ENCODE results near the gene GPR146. TPM values are rescaled to one million over a fixed set of nuclear protein-coding genes. Genes with fewer than 3 reads are reported as not detected.

GPR146 gene
- total RNA-seq, 4 donors from 2014 or later = 29.6 to 89.8 (median 56.9) TPM

- ATAC-seq (ENCODE audit: low FRiP score) (peak; percentile 4), DNase-seq (ENCODE audit: low spot score) (no peak)
- no peak for TF ChIP-seq CTCF (IDR thresholded peaks at IDR 0.05)
Observed at GRCh38 chr7:1043552-1044188, 676 bp upstream of the GPR146 start.

GRCh38 chr7:1045069-1046063 lies 1.0 kb downstream of the GPR146 start:
- no peak for TF ChIP-seq CTCF (IDR thresholded peaks at IDR 0.05)
- DNase-seq (ENCODE audit: low spot score) (no peak), ATAC-seq (ENCODE audit: low FRiP score) (no peak)

GRCh38 chr7:1046722-1047679 lies 2.7 kb downstream of the GPR146 start:
- ATAC-seq (ENCODE audit: low FRiP score) (no peak), DNase-seq (ENCODE audit: low spot score) (no peak)
- TF ChIP-seq CTCF (IDR thresholded peaks at IDR 0.05) = no peak

GRCh38 chr7:1049006-1049741 lies 4.8 kb downstream of the GPR146 start:
- TF ChIP-seq CTCF (IDR thresholded peaks at IDR 0.05) = no peak
- ATAC-seq (ENCODE audit: low FRiP score) (no peak), DNase-seq (ENCODE audit: low spot score) (no peak)

GRCh38 chr7:1049801-1050200 lies 5.5 kb downstream of the GPR146 start:
- DNase-seq (ENCODE audit: low spot score) = no peak
- ATAC-seq (ENCODE audit: low FRiP score) = no peak
- TF ChIP-seq CTCF (IDR thresholded peaks at IDR 0.05) = no peak
